ENCODE results near the gene SPPL3. TPM values are rescaled to one million over a fixed set of nuclear protein-coding genes. Genes with fewer than 3 reads are reported as not detected.

Gene SPPL3
- total and polyA plus RNA-seq, 8 donors: 7.0 to 25.7 (median 13.8) TPM

- DNase-seq: no peak
- no peak for ATAC-seq
- no peak overlapping the region for H3K4me3 ChIP-seq
- no peak for FAIRE-seq
- no peak for TF ChIP-seq CTCF (IDR thresholded peaks at IDR 0.05)
- no peaks in the 10 kb centered on the region for H3K27me3 ChIP-seq
- 78 to 85% methylated on average over 6 of the region's 6 CpGs for WGBS, 2 donors
- no peaks in the 10 kb centered on the region for H3K4me1 ChIP-seq
- no peak overlapping the region for H3K27ac ChIP-seq
- no peaks in the 10 kb centered on the region for H3K9me3 ChIP-seq
- peaks cover 0 to 4% (median 0%) of the 10 kb centered on the region in 3 donors for H3K36me3 ChIP-seq
- intact Hi-C loops (cut with DNase I): no loop called here
These were observed 146.2 kb downstream of the SPPL3 start for GRCh38 chr12:120757949-120758348.

GRCh38 chr12:120757226-120757742, 146.9 kb downstream of the SPPL3 start:
- ATAC-seq: no peak
- Histone ChIP-seq H3K4me3 (no peak overlapping the region), H3K4me1 (no peaks in the 10 kb centered on the region), H3K9me3 (no peaks in the 10 kb centered on the region), H3K36me3 (peaks cover 0 to 4% (median 0%) of the 10 kb centered on the region in 3 donors), H3K27me3 (no peaks in the 10 kb centered on the region), H3K27ac (no peak overlapping the region)
- DNase-seq: no peak
- WGBS, 2 donors: 34 to 38% methylated on average over 4 of the region's 4 CpGs
- FAIRE-seq: no peak
- intact Hi-C loops (cut with DNase I): no loop called here
- no peak for TF ChIP-seq CTCF (IDR thresholded peaks at IDR 0.05)

GRCh38 chr12:120755269-120755668, 148.9 kb downstream of the SPPL3 start:
- TF ChIP-seq CTCF (IDR thresholded peaks at IDR 0.05): no peak
- FAIRE-seq: no peak
- Histone ChIP-seq H3K4me3 (no peak overlapping the region), H3K4me1 (no peaks in the 10 kb centered on the region), H3K27ac (no peak overlapping the region), H3K27me3 (no peaks in the 10 kb centered on the region), H3K36me3 (no peaks in the 10 kb centered on the region), H3K9me3 (no peaks in the 10 kb centered on the region)
- intact Hi-C loops (cut with DNase I): no loop called here
- no peak for DNase-seq
- ATAC-seq: no peak

- Histone ChIP-seq H3K4me1 (no peaks in the 10 kb centered on the region), H3K27ac (no peak overlapping the region), H3K9me3 (no peaks in the 10 kb centered on the region), H3K36me3 (no peaks in the 10 kb centered on the region), H3K27me3 (no peaks in the 10 kb centered on the region), H3K4me3 (no peak overlapping the region)
- FAIRE-seq (no peak), ATAC-seq (no peak), DNase-seq (no peak)
- no peak for TF ChIP-seq CTCF (IDR thresholded peaks at IDR 0.05)
- intact Hi-C loops (cut with DNase I): no loop called here
These were observed 149.4 kb downstream of the SPPL3 start for GRCh38 chr12:120754792-120755191.

- TF ChIP-seq CTCF (IDR thresholded peaks at IDR 0.05): no peak
- H3K27me3 ChIP-seq: no peaks in the 10 kb centered on the region
- FAIRE-seq: no peak
- no peaks in the 10 kb centered on the region for H3K36me3 ChIP-seq
- DNase-seq: no peak
- no peaks in the 10 kb centered on the region for H3K9me3 ChIP-seq
- no peak overlapping the region for H3K27ac ChIP-seq
- intact Hi-C loops (cut with DNase I): no loop called here
- no peaks in the 10 kb centered on the region for H3K4me1 ChIP-seq
- H3K4me3 ChIP-seq: no peak overlapping the region
- no peak for ATAC-seq
- 96% methylated on average over 9 of the region's 9 CpGs for WGBS, 2 donors
These were observed 152.8 kb downstream of the SPPL3 start for GRCh38 chr12:120751389-120751788.

Measured in pancreas (tissue), 10 donors.